ENCODE data around the gene ARFGAP1. TPM values are rescaled to one million over a fixed set of nuclear protein-coding genes. Genes with fewer than 3 reads are reported as not detected.
"Not testable (repeated sequence)": the region's sequence is repeated elsewhere in the genome, so short reads cannot be mapped to it uniquely, and the experiment has no call there.

Gene ARFGAP1
- total RNA-seq, 1 donor from 2014 or later: 93.8 TPM

DNA sequence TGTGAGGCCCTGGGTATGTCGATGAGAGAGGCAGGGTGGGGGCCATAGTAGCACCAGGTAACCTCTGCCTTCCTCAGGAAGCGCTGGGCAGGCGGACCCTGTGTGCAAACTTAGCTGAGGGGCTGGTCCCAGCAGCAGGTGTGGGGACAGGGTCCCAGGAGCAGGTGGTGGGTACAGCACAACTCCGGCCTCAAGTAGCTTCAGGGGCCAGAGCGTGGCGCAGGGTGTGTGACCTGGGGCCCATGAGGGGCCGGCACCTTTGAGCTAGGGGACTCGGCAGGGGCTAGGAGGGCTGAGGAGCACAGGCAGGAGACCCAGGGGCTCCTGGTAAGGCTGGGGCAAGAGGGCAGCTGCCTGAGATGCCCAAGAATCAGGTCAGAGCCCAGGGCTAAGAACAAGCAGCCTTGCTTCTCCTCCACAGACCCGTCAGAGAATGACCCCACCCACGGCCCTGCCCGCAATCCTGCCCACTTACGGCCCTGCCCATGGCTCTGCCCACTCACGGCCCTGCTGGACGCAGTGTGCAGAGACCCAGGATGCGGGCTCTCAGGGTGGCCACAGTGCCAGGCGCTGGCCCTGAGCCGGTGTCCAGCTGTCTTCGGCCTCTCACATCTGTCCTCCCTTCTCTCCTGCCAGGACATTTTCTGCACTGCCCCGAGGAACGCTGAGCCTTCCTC lies 57.6 kb downstream of the ARFGAP1 start:
- no peaks in the 10 kb centered on the region for H3K36me3 Mint-ChIP-seq (ENCODE audit: low read depth)
- intact Hi-C loops (cut with micrococcal nuclease): no loop called here
- no peak overlapping the region for H3K27ac Mint-ChIP-seq
- no peak overlapping the region for H3K4me3 Mint-ChIP-seq (ENCODE audit: low read depth)
- no peaks in the 10 kb centered on the region for H3K4me1 Mint-ChIP-seq (ENCODE audit: low read depth)
- H3K27me3 Mint-ChIP-seq (ENCODE audit: low read depth): no peaks in the 10 kb centered on the region
- peaks cover 9% of the 10 kb centered on the region for H3K9me3 Mint-ChIP-seq
- no peak for DNase-seq (ENCODE audit: low spot score)

- Mint-ChIP-seq H3K36me3 (ENCODE audit: low read depth) (no peaks in the 10 kb centered on the region), H3K9me3 (peaks cover 9% of the 10 kb centered on the region), H3K4me3 (ENCODE audit: low read depth) (no peak overlapping the region), H3K4me1 (ENCODE audit: low read depth) (no peaks in the 10 kb centered on the region), H3K27me3 (ENCODE audit: low read depth) (no peaks in the 10 kb centered on the region), H3K27ac (no peak overlapping the region)
- intact Hi-C loops (cut with micrococcal nuclease): no loop called here
- no peak for DNase-seq (ENCODE audit: low spot score)
These were observed 58.3 kb downstream of the ARFGAP1 start for GRCh38 chr20:63330940-63331339.

- peaks cover under 1% of the 10 kb centered on the region for H3K27me3 Mint-ChIP-seq (ENCODE audit: low read depth)
- intact Hi-C loops (cut with micrococcal nuclease): no loop called here
- peaks cover 9% of the 10 kb centered on the region for H3K9me3 Mint-ChIP-seq
- no peak for DNase-seq (ENCODE audit: low spot score)
- H3K4me3 Mint-ChIP-seq (ENCODE audit: low read depth): no peak overlapping the region
- no peaks in the 10 kb centered on the region for H3K4me1 Mint-ChIP-seq (ENCODE audit: low read depth)
- no peak overlapping the region for H3K27ac Mint-ChIP-seq
- no peaks in the 10 kb centered on the region for H3K36me3 Mint-ChIP-seq (ENCODE audit: low read depth)
These were observed 59.3 kb downstream of the ARFGAP1 start for GRCh38 chr20:63331741-63332400.

GRCh38 chr20:63332488-63333240 lies 60.1 kb downstream of the ARFGAP1 start:
- Mint-ChIP-seq H3K27ac (no peak overlapping the region), H3K9me3 (peaks cover 9% of the 10 kb centered on the region)
- intact Hi-C loops (cut with micrococcal nuclease): no loop called here

GRCh38 chr20:63333241-63333836 lies 60.7 kb downstream of the ARFGAP1 start:
- H3K27me3 Mint-ChIP-seq (ENCODE audit: low read depth): peaks cover 2% of the 10 kb centered on the region
- intact Hi-C loops (cut with micrococcal nuclease): no loop called here
- H3K9me3 Mint-ChIP-seq: peaks cover 9% of the 10 kb centered on the region
- no peak overlapping the region for H3K4me3 Mint-ChIP-seq (ENCODE audit: low read depth)
- DNase-seq (ENCODE audit: low spot score): no peak
- H3K4me1 Mint-ChIP-seq (ENCODE audit: low read depth): no peaks in the 10 kb centered on the region
- no peaks in the 10 kb centered on the region for H3K36me3 Mint-ChIP-seq (ENCODE audit: low read depth)
- H3K27ac Mint-ChIP-seq: no peak overlapping the region

More at GRCh38 chr20:63332488-63333240, 60.1 kb downstream of the ARFGAP1 start:
- no peak for DNase-seq (ENCODE audit: low spot score)
- H3K36me3 Mint-ChIP-seq (ENCODE audit: low read depth): no peaks in the 10 kb centered on the region
- no peak overlapping the region for H3K4me3 Mint-ChIP-seq (ENCODE audit: low read depth)
- peaks cover 2% of the 10 kb centered on the region for H3K27me3 Mint-ChIP-seq (ENCODE audit: low read depth)
- no peaks in the 10 kb centered on the region for H3K4me1 Mint-ChIP-seq (ENCODE audit: low read depth)

DNA sequence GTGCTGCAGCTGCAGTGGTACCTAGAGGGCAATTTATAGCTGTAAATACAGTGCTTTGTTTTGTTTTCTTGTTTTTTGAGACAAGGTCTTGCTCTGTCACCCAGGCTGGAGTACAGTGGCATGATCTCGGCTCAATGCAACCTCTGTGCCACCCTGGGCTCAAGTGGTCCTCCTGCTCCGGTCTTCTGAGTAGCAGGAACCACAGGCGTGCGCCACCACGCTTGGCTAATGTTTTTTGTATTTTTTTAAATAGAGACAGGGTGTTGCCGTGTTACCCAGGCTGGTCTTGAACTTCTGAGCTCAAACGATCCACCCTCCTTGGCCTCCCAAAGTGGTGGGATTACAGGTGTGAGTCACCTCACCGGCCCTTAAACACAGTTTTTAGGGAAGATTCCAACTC lies 61.7 kb downstream of the ARFGAP1 start:
- H3K4me3 Mint-ChIP-seq (ENCODE audit: low read depth): no peak overlapping the region
- no peak for DNase-seq (ENCODE audit: low spot score)
- H3K36me3 Mint-ChIP-seq (ENCODE audit: low read depth): no peaks in the 10 kb centered on the region
- H3K9me3 Mint-ChIP-seq: peaks cover 13% of the 10 kb centered on the region
- no peaks in the 10 kb centered on the region for H3K4me1 Mint-ChIP-seq (ENCODE audit: low read depth)
- H3K27ac Mint-ChIP-seq: no peak overlapping the region
- H3K27me3 Mint-ChIP-seq (ENCODE audit: low read depth): peaks cover 2% of the 10 kb centered on the region
- intact Hi-C loops (cut with micrococcal nuclease): no loop called here

DNA sequence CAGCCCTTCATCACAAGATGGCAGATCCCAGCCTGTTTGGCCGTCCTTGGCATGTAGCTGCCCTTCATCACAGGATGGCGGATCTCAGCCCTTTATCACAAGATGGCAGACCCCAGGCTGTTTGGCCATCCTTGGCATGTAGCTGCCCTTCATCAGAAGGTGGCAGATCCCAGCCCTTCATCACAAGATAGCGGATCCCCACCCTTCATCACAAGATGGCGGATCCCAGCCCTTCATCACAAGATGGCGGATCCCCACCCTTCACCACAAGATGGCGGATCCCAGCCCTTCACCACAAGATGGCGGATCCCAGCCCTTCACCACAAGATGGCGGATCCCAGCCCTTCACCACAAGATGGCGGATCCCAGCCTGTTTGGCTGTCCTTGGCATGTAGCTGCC lies 62.4 kb downstream of the ARFGAP1 start:
- H3K4me3 Mint-ChIP-seq (ENCODE audit: low read depth); intact Hi-C loops (cut with micrococcal nuclease): not testable (repeated sequence)

GRCh38 chr20:63335711-63336110 lies 63.1 kb downstream of the ARFGAP1 start:
- Mint-ChIP-seq H3K4me3 (ENCODE audit: low read depth) (no peak overlapping the region), H3K36me3 (ENCODE audit: low read depth) (no peaks in the 10 kb centered on the region), H3K9me3 (peaks cover 23% of the 10 kb centered on the region), H3K27ac (no peak overlapping the region), H3K4me1 (ENCODE audit: low read depth) (no peaks in the 10 kb centered on the region), H3K27me3 (ENCODE audit: low read depth) (peaks cover 2% of the 10 kb centered on the region)
- no peak for DNase-seq (ENCODE audit: low spot score)
- intact Hi-C loops (cut with micrococcal nuclease): no loop called here

More for the DNA sequence above, 62.4 kb downstream of the ARFGAP1 start:
- DNase-seq (ENCODE audit: low spot score); H3K36me3 Mint-ChIP-seq (ENCODE audit: low read depth); H3K27ac Mint-ChIP-seq; H3K27me3 Mint-ChIP-seq (ENCODE audit: low read depth); H3K4me1 Mint-ChIP-seq (ENCODE audit: low read depth): not testable (repeated sequence)
- peaks cover 19% of the 10 kb centered on the region for H3K9me3 Mint-ChIP-seq

DNA sequence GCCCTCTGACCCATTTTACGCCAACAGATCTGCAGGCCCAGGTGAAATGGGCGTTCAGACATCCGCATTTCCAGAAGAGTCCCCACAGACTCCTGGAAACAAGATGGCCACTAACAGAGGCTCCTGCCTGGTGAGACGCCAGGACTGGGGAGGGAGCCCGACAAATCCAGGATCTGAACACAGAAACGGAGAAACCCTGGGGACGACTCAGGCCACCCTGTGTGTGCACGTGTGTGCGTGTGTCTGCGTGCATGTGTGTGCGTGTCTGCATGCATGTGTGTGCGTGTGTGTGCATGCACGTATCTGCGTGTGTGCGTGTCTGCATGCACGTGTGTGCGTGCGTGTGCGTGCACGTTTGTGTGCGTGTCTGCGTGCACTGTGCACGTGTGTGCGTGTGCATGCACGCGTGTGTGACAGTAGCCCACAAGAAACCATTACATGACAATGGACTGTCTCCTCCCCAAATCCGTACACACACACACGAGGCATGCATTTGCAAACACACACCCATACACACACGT lies 63.7 kb downstream of the ARFGAP1 start:
- Mint-ChIP-seq H3K27me3 (ENCODE audit: low read depth) (peaks cover 2% of the 10 kb centered on the region), H3K27ac (no peak overlapping the region), H3K4me3 (ENCODE audit: low read depth) (no peak overlapping the region), H3K9me3 (peaks cover 26% of the 10 kb centered on the region), H3K4me1 (ENCODE audit: low read depth) (no peaks in the 10 kb centered on the region), H3K36me3 (ENCODE audit: low read depth) (no peaks in the 10 kb centered on the region)
- intact Hi-C loops (cut with micrococcal nuclease): no loop called here
- DNase-seq (ENCODE audit: low spot score): no peak

- intact Hi-C loops (cut with micrococcal nuclease): no loop called here
- Mint-ChIP-seq H3K27ac (no peak overlapping the region), H3K4me3 (ENCODE audit: low read depth) (no peak overlapping the region), H3K9me3 (peaks cover 17% of the 10 kb centered on the region), H3K27me3 (ENCODE audit: low read depth) (peaks cover 2% of the 10 kb centered on the region), H3K4me1 (ENCODE audit: low read depth) (no peaks in the 10 kb centered on the region), H3K36me3 (ENCODE audit: low read depth) (no peaks in the 10 kb centered on the region)
- DNase-seq (ENCODE audit: low spot score): no peak
These were observed 65.3 kb downstream of the ARFGAP1 start for GRCh38 chr20:63337786-63338420.
